Esophagus squamous epithelium (tissue), 4 donors: ENCODE data around the gene NTNG2.

Experiments
- POLR2A ChIP-seq, 4 donors: fragments of 450-650 bp; IDR thresholded peaks; one replicate each; pipeline ENCODE4 v1.6.1; 2017; ENCODE audit warnings: antibody characterized with exemption in 4 of 4, mild to moderate bottlenecking in 4 of 4, moderate library complexity in 3 of 4
- TF ChIP-seq, protein P1 (sequence below), 6 experiments: fragments of 450-650 bp in 4 of 6; fragments of 200-600 bp in 2 of 6; sonication (generic) in 2 of 6; IDR thresholded peaks; one replicate each; pipeline ENCODE4 v1.5.1; 2016 to 2019; ENCODE audit warnings: antibody characterized with exemption in 6 of 6, mild to moderate bottlenecking in 4 of 6, moderate library complexity in 4 of 6

DNA sequence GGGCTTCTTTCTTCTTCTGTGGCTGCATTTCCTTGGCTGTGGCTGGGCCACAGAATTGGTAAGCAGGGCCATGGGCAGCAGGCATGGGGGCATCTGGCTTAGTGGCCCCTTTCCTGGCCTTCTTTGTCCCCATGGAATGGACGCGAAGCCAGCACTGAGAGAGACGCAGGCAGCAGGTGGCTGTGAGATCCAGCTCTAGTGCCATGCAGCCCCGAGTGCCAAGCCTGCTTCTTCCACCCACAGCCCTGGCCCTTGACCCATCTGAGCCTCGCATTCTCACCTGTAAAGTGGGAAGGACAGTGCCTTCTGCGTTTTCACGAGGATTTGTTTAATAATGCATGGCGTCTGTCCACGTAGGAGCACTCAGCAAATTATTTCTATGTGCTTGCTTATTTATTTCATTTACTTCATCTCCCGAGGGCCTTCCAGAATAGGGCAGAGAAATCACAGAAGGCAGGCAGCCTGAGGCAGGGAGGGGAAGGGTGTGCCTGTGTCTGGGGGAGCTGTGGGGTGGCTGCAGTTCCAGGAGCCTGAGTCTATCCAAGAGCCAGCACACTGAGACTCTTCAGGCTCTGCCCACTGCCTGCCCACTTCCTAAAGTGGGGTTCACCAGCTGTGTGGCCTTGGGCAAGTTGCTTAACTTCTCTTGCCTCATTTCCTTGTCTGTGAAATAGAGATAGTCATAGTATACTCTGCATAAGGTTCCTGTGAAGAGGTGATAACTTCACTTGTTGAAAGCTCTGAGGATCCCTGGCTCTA is 55.2 kb downstream of the NTNG2 start:
- TF ChIP-seq, protein P1, sequence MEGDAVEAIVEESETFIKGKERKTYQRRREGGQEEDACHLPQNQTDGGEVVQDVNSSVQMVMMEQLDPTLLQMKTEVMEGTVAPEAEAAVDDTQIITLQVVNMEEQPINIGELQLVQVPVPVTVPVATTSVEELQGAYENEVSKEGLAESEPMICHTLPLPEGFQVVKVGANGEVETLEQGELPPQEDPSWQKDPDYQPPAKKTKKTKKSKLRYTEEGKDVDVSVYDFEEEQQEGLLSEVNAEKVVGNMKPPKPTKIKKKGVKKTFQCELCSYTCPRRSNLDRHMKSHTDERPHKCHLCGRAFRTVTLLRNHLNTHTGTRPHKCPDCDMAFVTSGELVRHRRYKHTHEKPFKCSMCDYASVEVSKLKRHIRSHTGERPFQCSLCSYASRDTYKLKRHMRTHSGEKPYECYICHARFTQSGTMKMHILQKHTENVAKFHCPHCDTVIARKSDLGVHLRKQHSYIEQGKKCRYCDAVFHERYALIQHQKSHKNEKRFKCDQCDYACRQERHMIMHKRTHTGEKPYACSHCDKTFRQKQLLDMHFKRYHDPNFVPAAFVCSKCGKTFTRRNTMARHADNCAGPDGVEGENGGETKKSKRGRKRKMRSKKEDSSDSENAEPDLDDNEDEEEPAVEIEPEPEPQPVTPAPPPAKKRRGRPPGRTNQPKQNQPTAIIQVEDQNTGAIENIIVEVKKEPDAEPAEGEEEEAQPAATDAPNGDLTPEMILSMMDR (IDR thresholded peaks at IDR 0.05): no peak
- no peak for TF ChIP-seq POLR2A (IDR thresholded peaks at IDR 0.05)
